Activated CD8-positive, alpha-beta memory T cell treated with anti-CD3 and anti-CD28 coated beads for 1 hour (primary cell): ENCODE results near the gene MT4.

Source experiments
- DNase-seq, 2 donors: peaks; one replicate each; pipeline ENCODE4 v3.0.0-alpha.2; 2020; ENCODE audit warnings: low read depth in 1 of 2; ENCODE audit errors: extremely low read depth in 1 of 2

MT4 gene

DNA sequence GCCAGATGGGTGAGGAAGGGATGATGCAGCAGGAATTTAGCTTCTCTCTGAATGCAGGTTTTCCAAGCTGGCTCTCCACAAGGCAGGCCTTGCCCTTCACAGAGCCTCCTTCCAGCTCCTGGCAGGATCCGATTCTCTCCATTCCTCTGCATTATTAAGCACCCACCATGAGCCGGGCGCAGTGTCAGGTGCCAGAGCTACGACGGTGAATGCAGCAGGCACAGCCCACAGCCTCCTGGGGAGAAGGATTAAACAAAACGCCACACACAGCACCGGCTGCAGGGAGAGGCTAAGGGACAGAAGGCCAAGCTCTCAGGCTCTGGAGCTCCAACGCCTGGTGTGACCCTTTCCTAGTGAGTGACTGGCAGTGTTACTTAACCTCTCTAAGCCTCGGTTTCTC is 36.5 kb downstream of the MT4 start:
- DNase-seq: no peak

DNA sequence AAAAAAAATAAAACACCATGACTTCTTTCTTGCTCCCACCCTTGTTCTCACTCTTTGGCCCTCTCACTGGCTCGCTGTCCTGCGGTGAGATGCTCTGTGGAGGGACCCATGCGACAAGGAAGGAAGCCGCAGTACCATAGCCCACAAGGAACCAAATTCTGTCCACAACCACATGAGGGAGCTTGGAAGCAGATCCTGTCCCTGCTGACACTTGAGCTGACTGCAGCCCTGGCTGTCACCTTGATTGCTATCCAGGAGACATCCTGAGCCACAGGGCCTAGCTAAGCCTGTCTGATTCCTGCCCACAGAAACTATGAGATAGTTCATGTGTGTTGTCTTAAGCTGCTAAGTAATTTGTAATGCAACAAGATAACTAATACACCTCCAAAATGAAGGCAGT is 38.7 kb downstream of the MT4 start:
- DNase-seq: no peak

DNA sequence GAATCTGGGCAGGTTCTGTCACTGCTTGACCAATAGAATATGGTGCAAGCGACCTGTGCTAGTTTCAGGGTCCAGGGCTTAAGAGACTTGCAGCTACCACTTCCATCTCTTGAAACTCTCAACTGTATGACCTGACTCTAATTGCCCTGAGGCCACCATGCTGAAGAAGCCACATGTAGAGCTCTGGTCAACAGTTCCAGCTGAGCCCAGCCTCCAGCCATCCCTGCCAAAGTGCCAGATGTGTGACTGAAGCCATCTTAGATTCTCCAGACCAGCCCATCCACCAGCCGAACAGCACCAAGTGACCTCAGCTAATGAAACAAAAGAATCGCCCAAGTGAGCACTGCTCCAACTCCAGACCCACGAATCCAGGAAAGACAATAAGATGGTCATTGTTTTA is 40.1 kb downstream of the MT4 start:
- DNase-seq: no peak

DNA sequence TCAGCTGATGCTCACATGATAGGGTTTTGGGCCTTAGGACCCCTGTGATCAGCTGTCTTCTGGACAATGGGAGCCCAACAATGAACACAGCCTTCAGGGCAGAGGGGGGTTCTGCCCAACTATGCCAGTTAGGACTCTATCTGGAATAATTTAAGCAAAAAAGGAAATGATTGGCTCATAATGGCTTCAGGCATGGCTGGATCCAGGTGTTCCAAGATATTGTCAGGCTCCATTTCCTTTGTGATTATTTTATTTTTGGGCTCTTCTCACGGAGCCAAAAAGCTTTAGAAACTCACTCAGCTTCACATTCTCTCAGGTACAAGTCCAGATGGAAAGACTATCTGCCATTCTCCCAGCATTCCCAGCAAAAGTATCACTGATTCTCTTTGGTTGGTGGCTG is 40.6 kb downstream of the MT4 start:
- no peak for DNase-seq

DNA sequence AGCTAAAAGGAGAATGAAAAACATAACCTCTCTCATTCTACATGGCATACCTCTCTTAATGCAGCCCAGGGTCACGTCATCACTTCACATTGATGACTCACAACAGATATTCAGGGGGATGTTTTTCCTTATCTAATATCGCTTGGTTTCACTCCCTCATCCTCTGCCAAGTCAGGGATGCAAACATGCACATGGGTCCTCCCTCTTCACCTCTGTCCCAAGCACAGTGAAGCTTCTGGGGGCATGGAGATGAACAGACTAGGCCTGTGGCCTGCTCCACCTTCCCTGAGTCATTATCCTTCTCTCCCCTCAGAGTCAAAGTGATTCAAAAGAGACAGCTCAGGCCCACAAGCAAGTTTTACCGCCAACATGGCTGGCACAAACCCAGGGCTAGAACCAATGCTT is 41.2 kb downstream of the MT4 start:
- DNase-seq: no peak

DNA sequence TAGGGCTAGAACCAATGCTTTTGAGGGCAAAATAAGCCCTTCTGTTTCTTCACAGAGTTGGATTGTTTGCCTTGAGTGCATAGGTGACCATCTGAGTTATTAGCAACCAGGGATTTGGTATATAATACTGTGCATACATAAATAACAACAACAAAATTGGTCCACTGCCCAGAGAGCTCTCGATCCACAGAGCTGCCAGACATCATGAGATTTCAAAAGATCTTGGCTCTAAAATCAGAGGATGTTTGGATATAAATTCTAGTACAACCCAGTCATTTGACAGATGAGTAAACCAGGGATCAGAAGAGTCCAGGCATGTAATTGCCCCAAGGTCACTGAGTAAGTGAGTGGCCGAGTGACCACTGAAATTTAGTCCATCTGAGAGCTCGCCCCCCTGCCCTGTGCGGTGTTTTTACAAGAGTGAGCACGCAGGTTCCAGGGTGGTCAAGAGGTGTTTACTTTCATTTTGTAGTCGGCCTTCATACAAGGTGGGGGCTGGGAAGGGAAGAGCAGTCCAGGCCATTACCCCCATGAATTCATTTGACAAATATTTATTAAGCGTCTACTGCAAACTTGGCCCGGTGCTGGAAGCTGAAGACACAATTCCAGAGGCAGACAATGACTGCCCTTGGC is 41.7 kb downstream of the MT4 start:
- no peak for DNase-seq

DNA sequence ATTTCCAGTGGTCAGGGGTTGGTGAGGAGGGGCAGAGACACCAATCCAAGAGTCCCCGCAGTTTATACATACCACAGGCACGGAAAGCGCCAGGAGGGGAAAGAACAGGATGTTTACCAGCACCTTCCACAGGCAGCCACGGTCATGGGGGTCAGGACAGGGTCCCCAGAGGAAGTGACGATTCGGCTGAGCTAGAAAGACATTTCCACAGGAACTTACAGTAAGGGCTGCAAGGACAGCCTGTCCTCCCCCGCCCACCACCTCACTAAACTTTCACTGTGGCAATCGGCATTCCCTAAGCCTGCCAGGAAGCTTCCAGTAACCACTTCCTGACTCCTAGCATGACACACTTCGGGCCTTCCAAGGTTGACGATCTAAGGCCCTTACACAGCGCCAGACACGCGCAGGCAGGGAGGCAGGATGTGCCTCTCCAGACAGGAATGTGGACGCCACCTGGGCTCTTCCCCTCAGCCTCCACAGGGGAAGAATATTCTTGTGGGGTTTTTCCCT is 42.3 kb downstream of the MT4 start:
- DNase-seq: no peak

DNA sequence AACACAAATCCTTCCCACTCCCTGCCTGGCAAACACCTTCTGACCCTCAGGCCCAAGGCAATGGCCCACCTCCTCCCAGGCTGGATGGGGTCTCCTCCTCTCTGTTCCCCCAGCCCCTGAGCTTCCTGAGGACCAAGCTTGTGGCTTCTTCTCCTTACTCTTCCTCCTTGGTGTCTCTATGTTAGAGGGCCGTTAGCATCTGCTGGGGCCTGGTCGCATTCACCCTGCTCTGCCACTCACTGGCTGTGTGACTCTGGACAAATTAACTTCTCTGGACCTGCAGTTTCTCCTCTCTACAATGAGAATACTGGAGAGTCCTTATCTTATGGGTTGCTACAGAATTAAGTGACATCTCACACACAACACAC is 42.8 kb downstream of the MT4 start:
- DNase-seq: no peak

DNA sequence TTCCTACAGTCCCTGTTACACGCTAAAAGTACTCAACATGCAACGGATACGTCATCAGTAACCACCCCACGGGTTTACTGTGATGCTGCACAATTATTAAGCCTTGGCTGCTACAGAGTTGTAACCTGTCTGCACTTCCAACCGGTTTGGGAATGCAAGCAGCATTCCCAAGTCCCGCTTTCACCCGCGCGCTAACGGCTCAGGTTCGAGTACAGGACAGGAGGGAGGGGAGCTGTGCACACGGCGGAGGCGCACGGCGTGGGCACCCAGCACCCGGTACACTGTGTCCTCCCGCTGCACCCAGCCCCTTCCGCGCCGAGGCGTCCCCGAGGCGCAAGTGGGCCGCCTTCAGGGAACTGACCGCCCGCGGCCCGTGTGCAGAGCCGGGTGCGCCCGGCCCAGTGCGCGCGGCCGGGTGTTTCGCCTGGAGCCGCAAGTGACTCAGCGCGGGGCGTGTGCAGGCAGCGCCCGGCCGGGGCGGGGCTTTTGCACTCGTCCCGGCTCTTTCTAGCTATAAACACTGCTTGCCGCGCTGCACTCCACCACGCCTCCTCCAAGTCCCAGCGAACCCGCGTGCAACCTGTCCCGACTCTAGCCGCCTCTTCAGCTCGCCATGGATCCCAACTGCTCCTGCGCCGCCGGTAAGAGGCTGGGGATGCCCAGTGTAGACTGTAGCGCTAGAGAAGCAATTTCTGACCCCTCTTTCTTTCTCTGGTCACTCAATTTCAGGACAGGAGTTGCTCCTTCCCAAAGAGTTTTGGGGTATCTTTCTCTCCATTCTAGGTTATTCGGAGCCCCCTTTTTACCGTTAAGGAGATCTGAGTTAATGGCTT is 43.4 kb downstream of the MT4 start, which contains the start of gene MT2A:
Gene MT2A, plus strand, starts transcription at position 542 of the 833 bp plus-strand sequence. Its CDS starts 72 bp downstream, at position 614.
- peak; percentile 47 to 75 for DNase-seq

DNA sequence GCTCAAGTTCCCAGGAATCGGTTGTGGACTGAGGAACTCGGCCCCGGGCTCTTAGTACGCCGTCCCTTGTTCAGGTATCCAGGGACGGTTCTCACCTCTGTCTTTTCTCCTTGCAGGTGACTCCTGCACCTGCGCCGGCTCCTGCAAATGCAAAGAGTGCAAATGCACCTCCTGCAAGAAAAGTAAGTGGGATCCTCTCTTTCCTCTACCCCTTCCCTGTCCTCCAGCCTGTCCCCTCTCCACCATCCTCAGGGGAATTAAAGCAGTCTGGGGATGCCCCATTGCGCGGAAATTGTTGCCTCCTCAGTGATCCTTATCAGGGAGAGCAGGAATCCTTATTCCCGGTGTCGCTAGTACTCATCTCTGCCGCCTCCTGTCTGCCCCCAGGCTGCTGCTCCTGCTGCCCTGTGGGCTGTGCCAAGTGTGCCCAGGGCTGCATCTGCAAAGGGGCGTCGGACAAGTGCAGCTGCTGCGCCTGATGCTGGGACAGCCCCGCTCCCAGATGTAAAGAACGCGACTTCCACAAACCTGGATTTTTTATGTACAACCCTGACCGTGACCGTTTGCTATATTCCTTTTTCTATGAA is 44.1 kb downstream of the MT4 start:
- no peak for DNase-seq

DNA sequence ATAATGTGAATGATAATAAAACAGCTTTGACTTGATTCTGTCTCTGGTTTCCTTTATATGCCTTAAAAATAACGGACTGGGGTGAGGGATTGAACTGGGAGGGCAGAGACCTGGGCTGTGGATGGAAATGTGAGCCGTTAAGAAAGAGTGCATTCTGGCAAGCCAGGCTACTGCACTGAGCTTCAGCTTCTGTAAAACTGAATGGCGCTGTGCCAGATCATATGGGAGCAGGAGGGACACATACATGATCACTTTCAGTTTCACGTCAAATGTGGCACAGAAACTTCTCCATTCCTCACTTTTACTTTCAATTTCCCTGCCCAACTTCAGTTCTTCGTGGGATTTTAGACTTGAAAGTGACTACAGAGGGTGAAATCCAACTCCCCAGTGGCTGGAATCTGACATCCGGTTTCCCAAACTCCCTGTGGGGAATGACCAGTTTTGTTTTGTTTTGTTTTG is 44.6 kb downstream of the MT4 start:
- DNase-seq: no peak

DNA sequence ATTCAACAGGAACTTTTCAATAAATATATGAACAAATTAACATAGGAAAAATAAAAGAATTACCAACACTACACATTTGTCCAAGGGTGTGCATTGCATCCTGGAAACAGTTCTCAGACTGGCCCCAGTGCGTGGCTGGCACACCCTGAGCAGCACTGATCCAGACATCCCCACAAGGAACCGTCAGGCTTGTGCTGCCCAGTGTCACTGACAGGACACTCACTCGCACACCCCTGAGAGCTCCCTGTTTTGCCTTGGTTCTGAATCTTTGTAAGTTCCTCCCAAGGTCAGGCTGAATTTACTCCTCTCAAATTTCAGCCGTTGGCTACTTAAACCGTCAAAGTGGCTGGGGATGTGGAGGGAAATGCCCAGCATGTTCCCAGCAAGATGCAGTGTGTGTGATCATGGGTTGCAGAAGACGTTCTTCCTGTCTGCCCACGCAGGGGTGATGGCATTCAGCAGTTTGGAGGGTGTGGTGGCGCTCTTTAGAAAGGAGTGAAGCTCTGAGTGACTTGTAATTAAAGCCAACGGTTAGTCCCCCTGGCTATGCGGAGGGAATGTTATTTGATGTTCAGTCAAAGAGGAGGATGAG is 45.2 kb downstream of the MT4 start:
- DNase-seq: peak in 1 of 2 donors; percentile 37

DNA sequence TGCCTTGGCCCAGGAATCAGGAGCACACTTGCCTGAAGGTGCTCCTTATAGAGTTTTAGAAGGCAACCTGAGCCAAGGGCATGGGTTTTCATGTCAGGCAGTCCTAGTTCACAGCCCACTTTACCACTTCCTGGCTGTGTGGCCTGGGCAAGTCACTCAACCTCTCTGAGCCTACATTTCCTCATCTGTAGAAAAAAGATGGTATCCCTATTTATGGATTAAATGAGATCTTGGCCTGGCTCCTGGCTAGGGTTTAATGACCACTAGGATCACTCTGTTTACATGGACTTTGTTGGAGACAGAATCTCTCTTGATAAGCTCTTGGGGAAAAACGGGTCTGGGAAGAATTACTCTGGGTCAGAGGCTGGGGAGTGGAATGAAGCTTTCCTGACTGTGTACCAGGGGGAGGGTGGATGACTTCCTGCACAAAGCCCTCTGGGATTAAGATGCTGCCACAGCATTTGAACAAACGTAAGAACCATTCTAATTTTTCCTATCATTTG is 45.8 kb downstream of the MT4 start:
- DNase-seq: no peak

DNA sequence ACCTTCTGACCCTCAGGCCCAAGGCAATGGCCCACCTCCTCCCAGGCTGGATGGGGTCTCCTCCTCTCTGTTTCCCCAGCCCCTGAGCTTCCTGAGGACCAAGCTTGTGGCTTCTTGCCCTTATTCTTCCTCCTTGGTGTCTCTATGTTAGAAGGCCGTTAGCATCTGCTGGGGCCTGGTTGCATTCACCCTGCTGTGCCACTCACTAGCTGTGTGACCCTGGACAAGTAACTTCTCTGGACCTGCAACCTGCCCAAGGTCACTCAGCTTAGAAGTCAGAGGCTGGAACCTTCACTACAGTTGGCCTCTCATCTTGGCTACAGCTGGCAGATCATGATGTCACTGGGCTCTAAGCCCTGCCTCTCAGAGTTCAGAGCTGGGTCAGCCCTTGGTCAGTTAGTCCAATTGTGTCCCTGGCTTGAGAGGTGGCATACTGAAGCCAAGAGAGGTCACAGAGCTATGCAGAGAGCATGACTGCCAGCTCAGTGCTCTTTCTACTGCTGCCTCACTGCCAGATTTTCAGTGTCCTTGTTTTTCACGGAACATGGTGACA is 46.5 kb downstream of the MT4 start:
- DNase-seq: no peak

DNA sequence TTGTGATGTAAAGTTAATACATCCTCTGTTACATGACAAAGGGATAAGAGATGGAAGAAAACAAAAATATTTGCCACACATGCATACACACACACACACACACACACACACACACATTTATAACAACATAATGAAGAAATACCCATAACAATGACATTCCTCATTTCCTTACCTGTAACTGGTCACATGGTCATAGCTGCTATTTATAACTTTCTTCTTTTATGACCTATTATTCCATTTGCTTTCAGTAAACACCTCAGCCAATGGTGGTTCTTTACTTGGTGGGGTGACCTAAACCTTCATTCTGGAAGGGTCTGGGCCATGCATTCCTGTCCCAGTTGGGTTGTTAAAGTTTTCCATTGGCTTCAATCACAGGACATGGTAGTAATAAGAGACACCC is 48.8 kb downstream of the MT4 start:
- DNase-seq: no peak

DNA sequence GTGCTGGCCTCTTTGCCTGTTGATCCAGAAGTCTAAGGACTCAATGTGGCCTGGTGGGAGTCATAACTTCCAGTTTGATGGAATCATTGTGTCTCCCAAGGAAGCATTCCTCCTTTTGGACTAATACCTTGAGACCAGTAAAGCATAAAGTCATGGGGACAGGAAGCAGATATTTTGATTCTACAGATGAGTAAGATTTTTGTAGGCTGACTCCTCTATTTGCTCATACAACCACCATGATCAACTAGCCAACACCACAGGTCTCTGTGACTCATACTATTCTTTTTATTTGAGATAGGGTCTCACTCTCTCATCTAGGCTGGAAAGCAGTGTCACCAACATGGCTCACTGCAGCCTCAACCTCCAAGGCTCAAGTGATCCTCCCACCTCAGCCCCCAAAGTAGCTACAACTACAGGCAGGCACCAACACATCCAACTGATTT is 49.7 kb downstream of the MT4 start:
- DNase-seq: no peak

DNA sequence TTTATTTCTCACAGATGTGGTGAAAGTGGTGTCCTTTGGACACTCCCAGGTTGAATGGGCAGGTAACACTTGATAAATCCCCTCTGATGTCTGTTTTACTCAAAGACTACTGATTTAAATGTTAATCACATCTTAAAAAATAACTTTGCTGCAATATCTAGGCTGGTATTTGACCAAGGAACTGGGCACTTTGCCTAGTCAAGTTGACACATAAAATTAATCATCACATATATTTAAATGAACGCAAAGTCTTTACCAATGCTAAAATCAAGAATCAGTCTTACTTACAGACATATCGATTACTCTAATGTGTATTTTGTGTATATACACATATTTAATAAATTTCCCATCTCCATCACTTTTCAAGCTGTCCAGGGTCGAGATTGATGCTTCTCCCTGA is 50.5 kb downstream of the MT4 start:
- DNase-seq: no peak

DNA sequence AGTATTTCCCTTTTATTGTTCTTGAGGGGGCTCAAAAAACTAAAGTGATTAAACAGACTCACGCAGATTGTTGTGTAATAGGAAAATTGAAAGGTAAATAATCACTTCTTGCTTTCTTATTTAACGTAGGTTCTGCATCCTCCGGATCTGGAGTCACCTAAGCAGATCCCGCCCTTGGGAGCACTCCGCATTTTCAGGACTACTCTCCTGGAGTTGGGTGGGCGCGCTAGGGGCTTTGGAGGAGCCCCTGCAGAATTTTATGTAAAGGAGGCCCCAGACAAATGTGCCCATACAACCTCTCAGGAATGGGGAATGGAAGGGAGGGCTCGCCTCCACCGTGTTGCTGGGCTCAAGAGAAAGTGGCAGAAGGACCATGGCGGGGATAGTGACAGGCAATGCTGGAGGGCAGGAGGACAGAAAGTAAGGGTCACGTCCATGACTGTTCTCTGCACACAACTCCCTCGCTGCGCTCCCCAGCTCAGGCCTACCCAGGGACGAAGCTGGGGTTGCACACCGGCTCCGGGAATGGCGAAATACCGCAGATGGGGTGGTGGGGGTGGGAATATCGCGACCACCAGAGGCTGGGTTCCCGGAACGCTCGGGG is 51.8 kb downstream of the MT4 start:
- DNase-seq: no peak

DNA sequence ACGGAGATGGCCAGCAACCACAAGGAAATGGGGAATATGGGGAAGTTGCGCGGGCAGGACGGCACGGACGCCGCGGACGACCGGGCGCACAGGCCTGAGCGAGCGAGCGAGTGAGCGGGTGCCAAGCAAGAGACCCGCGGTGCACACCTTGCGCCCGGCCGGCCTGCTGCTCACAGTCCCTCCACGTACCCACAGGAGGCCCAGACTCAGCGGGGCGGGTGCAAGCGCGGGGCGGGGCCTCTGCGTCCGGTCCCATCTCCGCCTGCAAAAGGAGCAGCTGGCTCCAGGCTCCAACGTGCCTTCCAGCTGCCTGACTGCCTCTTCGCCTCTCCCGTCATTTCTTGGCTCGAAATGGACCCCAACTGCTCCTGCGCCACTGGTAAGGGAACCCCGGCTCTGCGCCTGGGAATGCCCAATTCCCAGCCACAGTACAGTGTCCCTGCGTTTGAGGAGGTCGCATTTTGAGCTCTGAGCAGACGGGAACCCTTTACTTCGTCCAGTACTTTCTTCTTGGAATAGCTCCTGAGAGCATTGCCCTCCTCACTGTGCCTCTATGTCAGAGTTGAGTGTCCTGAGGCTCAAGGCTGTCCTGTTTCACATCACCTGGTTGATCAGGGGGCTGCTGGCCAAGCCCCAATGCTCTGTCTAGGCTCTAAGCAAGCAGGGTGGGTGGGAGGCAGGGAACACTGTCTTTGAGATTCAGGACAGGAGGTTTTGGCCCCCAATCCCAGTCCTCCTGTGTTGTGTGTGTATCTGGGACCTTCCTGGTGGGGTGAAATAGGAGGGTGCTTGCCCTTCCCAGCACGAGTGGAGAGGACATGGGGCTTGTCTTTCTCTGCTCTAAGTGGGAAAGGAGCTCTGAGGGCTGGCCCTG is 52.6 kb downstream of the MT4 start:
- no peak for DNase-seq

DNA sequence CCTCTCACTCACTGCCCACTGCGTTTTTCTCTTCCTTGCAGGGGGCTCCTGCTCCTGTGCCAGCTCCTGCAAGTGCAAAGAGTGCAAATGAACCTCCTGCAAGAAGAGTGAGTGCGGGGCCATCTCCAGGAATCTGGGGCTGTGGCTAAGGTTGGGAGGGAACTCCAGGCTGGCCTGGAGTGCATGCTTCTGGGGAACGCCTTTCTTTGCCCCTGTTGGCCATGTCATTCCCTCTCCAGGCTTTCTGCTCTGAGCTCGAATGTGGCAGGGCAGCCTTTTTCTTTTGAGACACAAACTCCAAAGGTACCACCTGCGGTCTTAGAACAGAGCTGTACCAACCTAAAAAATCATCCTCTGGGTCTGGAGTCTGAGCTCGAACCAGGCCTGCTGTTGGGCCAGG is 53.3 kb downstream of the MT4 start:
- no peak for DNase-seq
